Measurements from ENCODE around the gene RUNX1.

RUNX1 gene

GRCh38 chr21:34796518-34797200 is 252.4 kb downstream of the RUNX1 start:
- H3K4me3 ChIP-seq: no peak overlapping the region
- TF ChIP-seq CTCF (IDR thresholded peaks at IDR 0.05): no peak
- no peak for DNase-seq (ENCODE audit: low spot score)
- H3K27ac ChIP-seq: peak overlapping the region in 1 of 2 donors; percentile 77

GRCh38 chr21:34795548-34796180 is 253.4 kb downstream of the RUNX1 start:
- TF ChIP-seq CTCF (IDR thresholded peaks at IDR 0.05): no peak
- no peak overlapping the region for H3K4me3 ChIP-seq
- DNase-seq (ENCODE audit: low spot score): no peak
- peak overlapping the region in 1 of 2 donors; percentile 77 for H3K27ac ChIP-seq

- H3K4me3 ChIP-seq: no peak overlapping the region
- TF ChIP-seq CTCF (IDR thresholded peaks at IDR 0.05): no peak
- no peak for DNase-seq (ENCODE audit: low spot score)
- peak overlapping the region in 1 of 2 donors; percentile 77 for H3K27ac ChIP-seq
Measured at GRCh38 chr21:34795175-34795547, 253.9 kb downstream of the RUNX1 start.

GRCh38 chr21:34794686-34795085 is 254.4 kb downstream of the RUNX1 start:
- Histone ChIP-seq H3K27ac (peak overlapping the region in 1 of 2 donors; percentile 77), H3K4me3 (no peak overlapping the region)
- no peak for TF ChIP-seq CTCF (IDR thresholded peaks at IDR 0.05)
- DNase-seq (ENCODE audit: low spot score): no peak

GRCh38 chr21:34793471-34793870 is 255.6 kb downstream of the RUNX1 start:
- Histone ChIP-seq H3K27ac (no peak overlapping the region), H3K4me3 (no peak overlapping the region)
- DNase-seq (ENCODE audit: low spot score): no peak
- no peak for TF ChIP-seq CTCF (IDR thresholded peaks at IDR 0.05)

GRCh38 chr21:34792504-34793089 is 256.5 kb downstream of the RUNX1 start:
- Histone ChIP-seq H3K27ac (no peak overlapping the region), H3K4me3 (no peak overlapping the region)
- no peak for TF ChIP-seq CTCF (IDR thresholded peaks at IDR 0.05)
- DNase-seq (ENCODE audit: low spot score): no peak
